Stimulated activated naive B cell treated with anti-CD40 and anti-IgM and Interleukin-4, amounts not matched to agents 10 μg/mL and 1 μg/mL and 100 μg/mL, for 72 hours (primary cell): ENCODE results near the gene PM20D1.
"Not testable (repeated sequence)": the region's sequence is repeated elsewhere in the genome, so short reads cannot be mapped to it uniquely, and the experiment has no call there.

Source experiments
- ATAC-seq, 2 donors: fragments of 150-1000 bp; cut with Tn5 transposase; replicated peaks; 2 replicates each; pipeline ENCODE4 v1.10.0; 2021; ENCODE audit warnings: moderate library complexity in 1 of 2
- DNase-seq: peaks from one replicate; pipeline ENCODE4 v3.0.0; 2021
- H3K27ac Mint-ChIP-seq: one replicate; pipeline ENCODE4 v1.8.0; 2022; ENCODE audit warnings: mild to moderate bottlenecking, mixed read lengths
- H3K27me3 Mint-ChIP-seq, 2 donors: one replicate each; pipeline ENCODE4 v1.8.0; 2022; ENCODE audit warnings: mixed read lengths in 2 of 2
- H3K36me3 Mint-ChIP-seq, 2 donors: one replicate each; pipeline ENCODE4 v1.8.0; 2022; ENCODE audit warnings: mixed read lengths in 2 of 2, mild to moderate bottlenecking in 1 of 2
- H3K4me1 Mint-ChIP-seq, 2 donors: one replicate each; pipeline ENCODE4 v1.8.0; 2022; ENCODE audit warnings: mixed read lengths in 2 of 2, mild to moderate bottlenecking in 1 of 2
- H3K4me3 Mint-ChIP-seq, 2 donors: one replicate each; pipeline ENCODE4 v1.8.0; 2022; ENCODE audit warnings: mild to moderate bottlenecking in 2 of 2, mixed read lengths in 2 of 2, moderate library complexity in 1 of 2
- H3K9me3 Mint-ChIP-seq, 2 donors: one replicate each; pipeline ENCODE4 v1.8.0; 2022; ENCODE audit warnings: mixed read lengths in 2 of 2, mild to moderate bottlenecking in 1 of 2

PM20D1 gene

GRCh38 chr1:205826016-205826806 lies 23.7 kb downstream of the PM20D1 start:
- H3K27ac Mint-ChIP-seq: peak overlapping the region; percentile 72
- ATAC-seq: peak; percentile 97 to 98
- peaks cover 21 to 34% of the 10 kb centered on the region in 2 donors for H3K4me1 Mint-ChIP-seq
- H3K9me3 Mint-ChIP-seq: peaks cover 16 to 18% of the 10 kb centered on the region in 2 donors
- DNase-seq: peak; percentile 49
- H3K36me3 Mint-ChIP-seq: peaks cover 12 to 26% of the 10 kb centered on the region in 2 donors
- H3K27me3 Mint-ChIP-seq: peaks cover 0 to 6% of the 10 kb centered on the region in 2 donors
- H3K4me3 Mint-ChIP-seq: peak overlapping the region in 1 of 2 donors; percentile 30

- ATAC-seq (no peak), DNase-seq (no peak)
- H3K27ac Mint-ChIP-seq: no peak overlapping the region
- peaks cover 12 to 26% of the 10 kb centered on the region in 2 donors for H3K36me3 Mint-ChIP-seq
- peaks cover 19 to 34% of the 10 kb centered on the region in 2 donors for H3K4me1 Mint-ChIP-seq
- H3K4me3 Mint-ChIP-seq: no peak overlapping the region
- peaks cover 16 to 18% of the 10 kb centered on the region in 2 donors for H3K9me3 Mint-ChIP-seq
- peaks cover 0 to 2% of the 10 kb centered on the region in 2 donors for H3K27me3 Mint-ChIP-seq
Observed at GRCh38 chr1:205824180-205824579, 25.8 kb downstream of the PM20D1 start.

- Mint-ChIP-seq H3K4me3 (peak overlapping the region in 1 of 2 donors; percentile 9), H3K4me1 (peaks cover 19 to 34% of the 10 kb centered on the region in 2 donors), H3K36me3 (peaks cover 12 to 26% of the 10 kb centered on the region in 2 donors), H3K9me3 (peaks cover 16 to 18% of the 10 kb centered on the region in 2 donors), H3K27ac (peak overlapping the region; percentile 74)
- ATAC-seq: peak; percentile 33 to 38
- DNase-seq, H3K27me3 Mint-ChIP-seq: not testable (repeated sequence)
Observed at GRCh38 chr1:205823260-205823659, 26.7 kb downstream of the PM20D1 start.

GRCh38 chr1:205822397-205822796 lies 27.5 kb downstream of the PM20D1 start:
- ATAC-seq (no peak), DNase-seq (no peak)
- Mint-ChIP-seq H3K27ac (no peak overlapping the region), H3K27me3 (no peaks in the 10 kb centered on the region), H3K9me3 (peaks cover 16 to 18% of the 10 kb centered on the region in 2 donors), H3K4me1 (peaks cover 19 to 34% of the 10 kb centered on the region in 2 donors), H3K4me3 (no peak overlapping the region), H3K36me3 (peaks cover 12 to 22% of the 10 kb centered on the region in 2 donors)

GRCh38 chr1:205817988-205818387 lies 31.9 kb downstream of the PM20D1 start:
- no peak for ATAC-seq
- DNase-seq: no peak
- Mint-ChIP-seq H3K9me3 (peaks cover 9 to 11% of the 10 kb centered on the region in 2 donors), H3K4me1 (peaks cover 6 to 19% of the 10 kb centered on the region in 2 donors), H3K27me3 (peaks cover 0 to 5% of the 10 kb centered on the region in 2 donors), H3K27ac (no peak overlapping the region), H3K36me3 (peaks cover 6 to 12% of the 10 kb centered on the region in 2 donors), H3K4me3 (no peak overlapping the region)

- no peak overlapping the region for H3K27ac Mint-ChIP-seq
- H3K9me3 Mint-ChIP-seq: peaks cover 3 to 4% of the 10 kb centered on the region in 2 donors
- peaks cover 8 to 18% of the 10 kb centered on the region in 2 donors for H3K4me1 Mint-ChIP-seq
- no peak for ATAC-seq
- H3K27me3 Mint-ChIP-seq: peaks cover 0 to 5% of the 10 kb centered on the region in 2 donors
- no peak for DNase-seq
- peaks cover 2 to 6% of the 10 kb centered on the region in 2 donors for H3K36me3 Mint-ChIP-seq
- no peak overlapping the region for H3K4me3 Mint-ChIP-seq
Observed at GRCh38 chr1:205817364-205817763, 32.6 kb downstream of the PM20D1 start.

- H3K27me3 Mint-ChIP-seq: peaks cover 0 to 5% of the 10 kb centered on the region in 2 donors
- no peak for DNase-seq
- ATAC-seq: no peak
- H3K27ac Mint-ChIP-seq: peak overlapping the region; percentile 97
- no peaks in the 10 kb centered on the region for H3K9me3 Mint-ChIP-seq
- peaks cover 19% of the 10 kb centered on the region in 2 donors for H3K36me3 Mint-ChIP-seq
- H3K4me3 Mint-ChIP-seq: peak overlapping the region; percentile 96 to 97
- H3K4me1 Mint-ChIP-seq: peaks cover 29 to 53% of the 10 kb centered on the region in 2 donors
Observed at GRCh38 chr1:205813755-205814058, 36.2 kb downstream of the PM20D1 start.

GRCh38 chr1:205812878-205813754 lies 36.8 kb downstream of the PM20D1 start, which contains the start of gene SLC41A1:
TSS of gene SLC41A1 (minus strand) at chr1:205813198. CDS start at chr1:205810441, 2,757 bp downstream.
- Mint-ChIP-seq H3K36me3 (peaks cover 25% of the 10 kb centered on the region in 2 donors), H3K27me3 (peaks cover 0 to 5% of the 10 kb centered on the region in 2 donors), H3K4me3 (peak within 1 kb of the TSS; percentile 96 to 97), H3K4me1 (peaks cover 35 to 59% of the 10 kb centered on the region in 2 donors), H3K9me3 (no peaks in the 10 kb centered on the region), H3K27ac (peak within 1 kb of the TSS; percentile 97)
- ATAC-seq (peak; percentile 94 to 96), DNase-seq (peak; percentile 82)

GRCh38 chr1:205812271-205812877 lies 37.6 kb downstream of the PM20D1 start:
- ATAC-seq: peak; percentile 37 to 39
- peaks cover 0 to 5% of the 10 kb centered on the region in 2 donors for H3K27me3 Mint-ChIP-seq
- no peak for DNase-seq
- H3K36me3 Mint-ChIP-seq: peaks cover 27 to 30% of the 10 kb centered on the region in 2 donors
- peak overlapping the region; percentile 93 for H3K27ac Mint-ChIP-seq
- H3K9me3 Mint-ChIP-seq: no peaks in the 10 kb centered on the region
- H3K4me1 Mint-ChIP-seq: peaks cover 36 to 63% of the 10 kb centered on the region in 2 donors
- H3K4me3 Mint-ChIP-seq: peak overlapping the region; percentile 96 to 97

- DNase-seq: no peak
- Mint-ChIP-seq H3K36me3 (peaks cover 31 to 36% of the 10 kb centered on the region in 2 donors), H3K9me3 (no peaks in the 10 kb centered on the region), H3K4me1 (peaks cover 40 to 70% of the 10 kb centered on the region in 2 donors), H3K27me3 (peaks cover 0 to 5% of the 10 kb centered on the region in 2 donors), H3K4me3 (peak overlapping the region; percentile 96 to 97), H3K27ac (no peak overlapping the region)
- no peak for ATAC-seq
Observed at GRCh38 chr1:205811660-205812059, 38.3 kb downstream of the PM20D1 start.

GRCh38 chr1:205810448-205811157 lies 39.3 kb downstream of the PM20D1 start:
- Mint-ChIP-seq H3K4me3 (no peak overlapping the region), H3K4me1 (peaks cover 51 to 76% of the 10 kb centered on the region in 2 donors), H3K27me3 (peaks cover 0 to 5% of the 10 kb centered on the region in 2 donors), H3K36me3 (peaks cover 31 to 45% of the 10 kb centered on the region in 2 donors), H3K9me3 (no peaks in the 10 kb centered on the region), H3K27ac (no peak overlapping the region)
- ATAC-seq (no peak), DNase-seq (no peak)

- Mint-ChIP-seq H3K9me3 (no peaks in the 10 kb centered on the region), H3K4me1 (peaks cover 57 to 82% of the 10 kb centered on the region in 2 donors), H3K4me3 (no peak overlapping the region), H3K27me3 (peaks cover 0 to 5% of the 10 kb centered on the region in 2 donors), H3K27ac (no peak overlapping the region), H3K36me3 (peaks cover 34 to 51% of the 10 kb centered on the region in 2 donors)
- ATAC-seq (no peak), DNase-seq (no peak)
Observed at GRCh38 chr1:205809942-205810345, 40.0 kb downstream of the PM20D1 start.

- Mint-ChIP-seq H3K4me3 (no peak overlapping the region), H3K27me3 (peaks cover 0 to 5% of the 10 kb centered on the region in 2 donors), H3K4me1 (peaks cover 58 to 87% of the 10 kb centered on the region in 2 donors), H3K36me3 (peaks cover 36 to 54% of the 10 kb centered on the region in 2 donors), H3K27ac (no peak overlapping the region), H3K9me3 (no peaks in the 10 kb centered on the region)
- no peak for DNase-seq
- ATAC-seq: no peak
Observed at GRCh38 chr1:205809469-205809868, 40.5 kb downstream of the PM20D1 start.
